T-helper 1 cell treated with Interleukin-12 subunit alpha and Interleukin-12 subunit beta and Interleukin-4 antibody, amounts not matched to agents 30 μg/mL and 1 μg/mL, for 36 hours (primary cell): Measurements from ENCODE around the gene SMC1A.

Experiments used
- H3K27ac Mint-ChIP-seq: one replicate; pipeline ENCODE4 v1.8.0; 2021; ENCODE audit warnings: mild to moderate bottlenecking, mixed read lengths
- H3K27me3 Mint-ChIP-seq: one replicate; pipeline ENCODE4 v1.8.0; 2021; ENCODE audit warnings: low read depth, mixed read lengths
- H3K36me3 Mint-ChIP-seq: one replicate; pipeline ENCODE4 v1.8.0; 2021; ENCODE audit warnings: low read depth, mixed read lengths
- H3K4me1 Mint-ChIP-seq: one replicate; pipeline ENCODE4 v1.8.0; 2021; ENCODE audit warnings: low read depth, mixed read lengths
- H3K4me3 Mint-ChIP-seq: one replicate; pipeline ENCODE4 v1.8.0; 2021; ENCODE audit warnings: mild to moderate bottlenecking, moderate library complexity, mixed read lengths
- H3K9me3 Mint-ChIP-seq: one replicate; pipeline ENCODE4 v1.8.0; 2021; ENCODE audit warnings: mixed read lengths

The SMC1A gene

DNA sequence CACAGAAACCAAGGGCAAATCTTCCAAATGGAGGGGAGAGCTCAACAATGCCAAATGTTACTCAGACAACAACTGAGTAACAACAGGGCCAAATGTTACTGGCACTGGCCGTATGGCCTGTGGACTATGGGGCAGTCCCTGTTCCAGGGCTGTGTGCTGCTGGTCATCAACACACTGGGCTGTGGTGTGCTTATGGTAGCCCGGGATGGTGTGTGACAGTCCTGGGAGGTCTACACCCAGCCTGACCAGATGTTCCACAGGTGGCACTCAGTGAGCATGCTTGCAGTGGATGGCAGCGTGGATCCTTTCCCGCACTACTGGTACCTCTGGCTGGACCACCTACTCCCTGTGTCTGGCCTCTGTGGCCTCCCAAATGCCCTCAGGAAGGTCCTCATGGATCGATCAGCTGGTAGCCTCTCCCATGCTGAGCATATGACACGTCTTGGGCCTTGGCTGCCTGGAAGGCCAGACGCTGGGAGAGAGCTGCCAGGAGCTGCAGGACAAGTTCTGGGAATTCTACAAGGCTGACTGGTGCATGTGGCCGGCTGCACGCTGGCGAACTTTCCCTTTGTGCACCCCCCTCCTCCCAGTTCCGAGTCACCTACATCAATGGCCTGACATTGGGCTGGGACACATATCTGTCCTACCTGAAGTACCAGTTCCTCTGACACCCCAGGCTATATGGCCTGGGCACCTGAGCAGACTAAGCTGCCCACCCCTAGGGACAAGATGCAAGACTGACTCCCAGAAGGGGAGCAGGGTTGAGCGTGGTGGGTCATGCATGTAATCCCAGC, 81.4 kb downstream of the SMC1A start:
- Mint-ChIP-seq H3K36me3 (no peaks in the 10 kb centered on the region), H3K27ac (no peak overlapping the region), H3K9me3 (no peaks in the 10 kb centered on the region), H3K4me3 (no peak overlapping the region), H3K4me1 (no peaks in the 10 kb centered on the region), H3K27me3 (no peaks in the 10 kb centered on the region)

- H3K4me3 Mint-ChIP-seq, result no peak overlapping the region
- H3K36me3 Mint-ChIP-seq, result no peaks in the 10 kb centered on the region
- no peak overlapping the region for H3K27ac Mint-ChIP-seq
- no peaks in the 10 kb centered on the region for H3K4me1 Mint-ChIP-seq
- H3K27me3 Mint-ChIP-seq, result peaks cover 9% of the 10 kb centered on the region
- H3K9me3 Mint-ChIP-seq, result no peaks in the 10 kb centered on the region
Measured at GRCh38 chrX:53337101-53337500, 85.4 kb downstream of the SMC1A start.

DNA sequence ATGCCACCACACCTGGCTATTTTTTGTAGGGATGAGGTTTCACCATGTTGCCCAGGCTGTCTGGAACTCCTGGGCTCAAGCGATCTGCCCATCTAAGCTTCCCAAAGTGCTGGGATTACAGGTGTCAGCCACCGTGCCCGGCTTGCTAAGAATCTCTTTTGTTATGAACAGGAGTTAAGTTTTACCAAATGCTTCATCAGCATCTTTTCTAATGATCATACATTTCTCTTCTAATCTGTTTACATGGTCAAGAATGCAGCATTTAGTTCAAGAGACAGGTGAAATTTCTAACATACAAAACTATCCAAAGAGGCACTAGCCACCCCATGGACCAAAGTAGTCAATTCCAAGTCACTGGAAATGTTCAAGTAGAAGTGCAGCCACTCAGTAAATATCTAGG, 88.6 kb downstream of the SMC1A start:
- no peaks in the 10 kb centered on the region for H3K9me3 Mint-ChIP-seq
- H3K4me3 Mint-ChIP-seq, result no peak overlapping the region
- H3K36me3 Mint-ChIP-seq, result no peaks in the 10 kb centered on the region
- no peaks in the 10 kb centered on the region for H3K4me1 Mint-ChIP-seq
- H3K27ac Mint-ChIP-seq, result no peak overlapping the region
- peaks cover 23% of the 10 kb centered on the region for H3K27me3 Mint-ChIP-seq

- Mint-ChIP-seq H3K27ac (no peak overlapping the region), H3K9me3 (no peaks in the 10 kb centered on the region), H3K27me3 (peaks cover 31% of the 10 kb centered on the region), H3K4me1 (no peaks in the 10 kb centered on the region), H3K36me3 (no peaks in the 10 kb centered on the region), H3K4me3 (no peak overlapping the region)
Measured at GRCh38 chrX:53332204-53332603, 90.2 kb downstream of the SMC1A start.

GRCh38 chrX:53330331-53330730, 92.1 kb downstream of the SMC1A start:
- Mint-ChIP-seq H3K4me1 (no peaks in the 10 kb centered on the region), H3K9me3 (no peaks in the 10 kb centered on the region), H3K27ac (no peak overlapping the region), H3K36me3 (no peaks in the 10 kb centered on the region), H3K27me3 (peaks cover 42% of the 10 kb centered on the region), H3K4me3 (no peak overlapping the region)

- Mint-ChIP-seq H3K27me3 (peaks cover 67% of the 10 kb centered on the region), H3K27ac (no peak overlapping the region), H3K4me1 (peaks cover 5% of the 10 kb centered on the region), H3K9me3 (no peaks in the 10 kb centered on the region), H3K4me3 (no peak overlapping the region), H3K36me3 (no peaks in the 10 kb centered on the region)
Measured at GRCh38 chrX:53324803-53325202, 97.7 kb downstream of the SMC1A start.
